Measurements from ENCODE around the gene SDF4. TPM values are rescaled to one million over a fixed set of nuclear protein-coding genes. Genes with fewer than 3 reads are reported as not detected.
A peak's percentile ranks its signal among the peaks of the same experiment; 100 is the strongest.

Gene SDF4, protein sequence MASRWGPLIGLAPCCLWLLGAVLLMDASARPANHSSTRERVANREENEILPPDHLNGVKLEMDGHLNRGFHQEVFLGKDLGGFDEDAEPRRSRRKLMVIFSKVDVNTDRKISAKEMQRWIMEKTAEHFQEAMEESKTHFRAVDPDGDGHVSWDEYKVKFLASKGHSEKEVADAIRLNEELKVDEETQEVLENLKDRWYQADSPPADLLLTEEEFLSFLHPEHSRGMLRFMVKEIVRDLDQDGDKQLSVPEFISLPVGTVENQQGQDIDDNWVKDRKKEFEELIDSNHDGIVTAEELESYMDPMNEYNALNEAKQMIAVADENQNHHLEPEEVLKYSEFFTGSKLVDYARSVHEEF
- 100 to 1,000 TPM; 235 to 273 TPM for total RNA-seq
- long read RNA-seq, transcript SDF4-201 (7 exons, 2,079 nt) = minor isoform, 6 of 691 reads
- long read RNA-seq, transcript SDF4-206 (2 exons, 2,591 nt) = minor isoform, 6 of 691 reads
- long read RNA-seq, transcript SDF4-207 (3 exons, 3,516 nt) = minor isoform, 6 of 691 reads
- long read RNA-seq, transcript SDF4-202 (7 exons, 1,956 nt) = major isoform, 383 of 691 reads
- long read RNA-seq, partial matches to known transcripts = 241 of 691 reads
- long read RNA-seq, other reads (novel, unspliced or antisense) = 49 of 691 reads

DNA sequence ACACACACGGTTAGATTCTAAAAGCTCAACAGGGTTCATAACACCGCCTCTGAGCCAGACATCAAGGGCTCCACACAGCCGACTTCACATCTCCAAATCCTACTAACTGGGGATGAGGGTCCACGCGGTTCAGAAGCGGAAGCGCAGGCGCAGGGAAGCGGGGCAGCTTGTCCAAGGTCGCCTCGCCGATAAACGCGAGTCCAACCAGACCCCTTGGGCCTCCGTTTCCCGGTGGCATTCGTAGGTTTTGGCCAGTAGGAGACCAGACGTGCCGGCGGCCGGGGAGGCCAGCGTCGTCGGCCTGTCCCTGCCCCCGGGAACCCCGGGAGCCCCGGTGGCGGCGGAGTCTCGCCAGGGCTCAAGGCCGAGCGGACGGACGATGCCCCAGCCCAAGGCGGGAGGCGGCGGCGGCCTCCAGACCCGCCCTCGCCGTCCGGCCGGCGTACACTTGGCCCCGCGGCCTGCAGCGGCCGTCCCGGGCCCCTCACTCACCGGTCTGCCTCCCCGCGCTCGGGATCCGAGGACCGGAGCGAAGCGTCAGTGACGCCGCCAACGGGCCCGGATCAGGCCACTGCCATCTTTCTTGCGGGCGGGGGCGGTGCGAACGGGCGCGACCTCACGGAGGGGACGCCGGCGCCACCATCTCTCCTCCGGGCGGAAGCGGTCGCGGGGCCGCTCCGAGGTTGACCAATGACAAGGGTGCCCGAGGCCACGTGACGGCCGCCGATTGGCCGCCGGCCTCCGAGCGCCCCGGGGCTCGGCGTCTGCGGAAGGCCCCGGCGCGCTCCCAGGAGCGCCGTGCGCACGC lies at the start of gene SDF4:
TSS of gene SDF4 (minus strand) at position 602 of the 808 bp plus-strand sequence. CDS start 3,229 bp downstream, outside the sequence.
- DNase-seq (peak; percentile 97), ATAC-seq (peak; percentile 87)
- intact Hi-C loops (cut with DNase I, micrococcal nuclease) = no loop called here

- intact Hi-C loops (cut with DNase I, micrococcal nuclease) = no loop called here
Measured at GRCh38 chr1:1280782-1281481, 49.1 kb upstream of the SDF4 start.

DNA sequence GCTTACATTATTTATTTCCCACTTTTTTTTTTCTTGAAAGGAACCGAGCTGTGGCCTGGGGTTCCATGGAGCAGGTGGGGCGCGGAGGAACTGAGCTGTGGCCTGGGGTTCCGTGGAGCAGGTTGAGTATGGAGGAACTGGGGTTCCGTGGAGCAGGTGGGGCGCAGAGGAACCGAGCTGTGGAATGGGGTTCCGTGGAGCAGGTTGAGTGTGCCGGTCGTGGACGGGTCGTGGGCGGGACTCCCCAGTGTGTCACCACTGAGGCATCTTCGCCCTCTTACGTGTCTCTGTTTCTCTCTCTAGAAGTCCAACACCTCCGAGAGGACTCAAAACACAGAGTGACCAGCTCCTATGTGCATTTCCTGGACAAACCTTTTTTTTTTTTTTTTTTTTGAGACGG lies 47.2 kb upstream of the SDF4 start:
- intact Hi-C loops (cut with DNase I, micrococcal nuclease) = no loop called here
- DNase-seq (no peak), ATAC-seq (no peak)

More at GRCh38 chr1:1280782-1281481, 49.1 kb upstream of the SDF4 start:
- ATAC-seq (no peak), DNase-seq (no peak)

DNA sequence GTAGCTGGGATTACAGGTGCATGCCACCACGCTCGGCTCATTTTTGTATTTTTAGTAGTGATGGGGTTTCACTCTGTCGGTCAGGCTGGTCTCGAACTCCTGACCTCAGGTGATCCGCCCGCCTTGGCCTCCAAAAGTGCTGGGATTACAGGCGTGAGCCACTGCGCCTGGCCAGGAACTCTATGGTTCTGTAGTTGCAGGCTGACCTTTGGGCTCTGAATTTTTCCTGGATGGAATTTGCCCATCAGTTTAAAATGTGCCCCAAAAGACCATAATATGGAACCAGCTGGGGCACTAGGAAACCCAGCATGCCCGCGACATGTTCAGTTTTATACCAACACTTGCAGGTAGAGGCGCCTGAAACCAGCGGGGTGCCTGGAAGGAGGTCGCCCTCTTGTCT lies 46.8 kb upstream of the SDF4 start:
- intact Hi-C loops (cut with DNase I, micrococcal nuclease) = no loop called here
- DNase-seq (no peak), ATAC-seq (no peak)

GRCh38 chr1:1275836-1276235 lies 44.0 kb upstream of the SDF4 start:
- ATAC-seq = no peak
- intact Hi-C loops (cut with DNase I, micrococcal nuclease) = no loop called here
- DNase-seq = no peak

DNA sequence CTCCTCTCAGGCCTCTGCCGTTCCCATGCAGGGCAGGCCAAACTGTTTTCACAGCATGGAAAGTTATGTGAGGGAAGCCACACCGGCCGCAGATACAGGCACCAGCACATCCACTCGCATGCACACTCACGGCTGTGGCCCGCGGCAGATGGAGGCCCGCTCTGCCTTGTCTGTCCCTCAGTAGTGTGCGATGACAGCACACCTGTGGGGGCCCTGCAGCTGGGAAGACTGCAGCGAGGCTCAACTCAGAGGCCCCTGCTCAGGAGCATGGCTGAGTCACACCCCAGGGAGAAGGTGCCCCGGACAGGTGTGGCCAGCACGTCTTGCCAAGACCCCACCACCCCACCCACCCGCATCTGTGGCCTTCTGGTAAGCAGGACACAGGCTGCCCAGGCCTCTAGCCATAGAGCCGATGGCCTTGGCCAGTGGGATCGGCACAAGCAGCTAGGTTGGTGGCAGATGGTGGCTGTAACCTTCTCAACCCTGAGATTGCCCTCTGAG lies 43.2 kb upstream of the SDF4 start:
- intact Hi-C loops (cut with DNase I, micrococcal nuclease) = no loop called here
- ATAC-seq (no peak), DNase-seq (no peak)

GRCh38 chr1:1274299-1274930 lies 42.6 kb upstream of the SDF4 start:
- intact Hi-C loops (cut with DNase I, micrococcal nuclease) = no loop called here
- DNase-seq (no peak), ATAC-seq (no peak)

DNA sequence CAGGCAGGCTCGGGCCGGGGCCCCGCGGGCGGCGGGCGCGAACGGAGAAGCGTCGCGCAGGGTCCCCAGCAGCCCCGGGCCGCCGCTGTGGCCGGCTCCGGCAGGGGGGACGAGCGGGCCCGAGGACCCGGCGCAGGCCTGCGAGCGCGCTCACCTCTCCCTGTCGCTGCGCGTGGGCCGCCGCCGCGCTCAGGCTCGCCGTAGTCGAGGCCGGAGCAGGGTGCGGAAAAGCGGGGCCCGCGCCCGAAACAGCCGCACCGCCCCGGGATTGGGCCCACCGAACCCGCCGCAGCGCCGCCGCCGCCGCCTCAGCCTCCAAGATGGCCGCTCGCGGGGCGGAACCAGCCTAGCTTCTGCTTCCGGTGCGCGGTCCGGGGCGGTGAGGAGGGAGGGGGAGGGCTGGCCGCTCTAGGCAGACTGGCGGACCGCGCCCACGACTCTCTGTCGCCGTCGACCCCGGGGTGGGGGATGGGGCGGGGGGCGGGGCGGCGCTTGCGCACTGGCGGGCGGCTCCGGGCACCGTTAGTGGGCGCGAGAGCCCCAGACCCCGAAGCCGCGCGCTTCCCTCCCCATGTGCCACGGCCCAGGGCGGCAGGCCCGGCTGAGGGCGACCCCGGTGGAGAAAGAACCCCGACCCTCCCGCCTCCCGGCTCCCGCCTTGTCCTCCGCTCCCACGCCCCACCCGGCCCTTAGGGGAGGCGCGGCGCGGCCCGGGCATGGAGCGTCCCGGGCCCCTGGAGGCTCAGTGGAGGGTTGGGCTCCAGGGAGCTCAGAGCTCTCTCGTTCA lies 41.9 kb upstream of the SDF4 start, which contains the start of gene UBE2J2:
TSS of gene UBE2J2 (minus strand) at position 343 of the 787 bp plus-strand sequence. CDS start 5,862 bp downstream, outside the sequence.
- DNase-seq = peak; percentile 96 to 97
- peak; percentile 86 for ATAC-seq
- intact Hi-C loops (cut with DNase I, micrococcal nuclease) = no loop called here

DNA sequence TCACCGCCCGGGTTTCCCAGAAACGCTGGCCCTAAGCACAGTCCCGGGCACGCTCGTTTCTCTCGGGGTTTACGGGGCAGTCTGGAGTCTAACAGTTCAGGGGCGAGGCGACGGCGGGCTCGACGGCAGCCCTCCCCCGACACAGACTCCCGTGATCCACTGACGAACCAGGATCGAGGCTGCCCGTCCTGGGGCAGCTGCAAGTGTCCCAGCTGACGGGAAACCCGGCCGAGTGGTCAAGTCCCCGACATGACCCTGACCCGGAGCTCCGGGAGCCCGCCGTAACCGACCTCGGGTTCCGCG lies 41.4 kb upstream of the SDF4 start:
- ATAC-seq (peak; percentile 2), DNase-seq (no peak)
- intact Hi-C loops (cut with DNase I, micrococcal nuclease) = no loop called here

DNA sequence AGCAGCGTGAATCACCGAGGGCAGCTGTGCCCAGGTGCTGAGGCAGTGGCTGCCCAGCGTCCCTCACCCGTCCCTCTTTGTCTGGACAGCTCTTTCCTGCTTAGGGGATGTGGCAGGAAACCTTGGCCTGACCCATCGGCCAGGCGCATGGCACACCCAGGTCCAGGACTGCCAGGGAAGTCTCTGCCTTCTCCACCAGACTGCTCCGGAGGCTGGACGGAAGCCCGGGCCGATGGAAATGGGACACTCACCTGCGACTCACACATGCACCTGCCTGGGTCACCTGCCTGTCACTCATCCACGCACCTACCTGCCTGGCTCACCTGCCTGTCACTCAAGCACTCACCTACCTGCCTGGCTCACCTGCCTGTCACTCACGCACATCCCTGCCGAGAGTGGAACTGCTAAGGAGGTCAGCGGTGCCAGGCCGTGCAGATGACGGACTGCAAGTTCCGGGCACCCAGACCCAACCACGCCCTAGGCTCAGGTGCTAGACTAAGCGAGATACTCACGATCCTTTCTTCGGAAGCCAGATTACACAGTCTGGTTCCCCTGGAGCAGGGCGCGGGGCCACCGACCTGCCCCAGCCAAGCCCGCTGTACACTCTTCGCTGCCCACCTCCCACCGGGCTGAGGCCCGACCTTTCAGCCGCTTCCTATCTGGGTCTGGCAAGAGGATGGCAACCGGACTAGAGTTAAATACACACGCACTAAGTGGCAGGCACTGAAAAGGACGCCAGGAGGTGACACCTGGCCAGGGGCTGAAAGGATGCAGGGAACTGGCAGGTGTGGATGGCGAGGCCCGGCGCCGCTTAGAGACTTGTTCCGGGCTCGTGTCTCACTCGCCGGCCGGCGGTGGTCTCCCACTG lies 40.8 kb upstream of the SDF4 start:
- ATAC-seq (peak; percentile 75), DNase-seq (peak; percentile 66 to 84)
- intact Hi-C loops (cut with DNase I, micrococcal nuclease) = no loop called here

DNA sequence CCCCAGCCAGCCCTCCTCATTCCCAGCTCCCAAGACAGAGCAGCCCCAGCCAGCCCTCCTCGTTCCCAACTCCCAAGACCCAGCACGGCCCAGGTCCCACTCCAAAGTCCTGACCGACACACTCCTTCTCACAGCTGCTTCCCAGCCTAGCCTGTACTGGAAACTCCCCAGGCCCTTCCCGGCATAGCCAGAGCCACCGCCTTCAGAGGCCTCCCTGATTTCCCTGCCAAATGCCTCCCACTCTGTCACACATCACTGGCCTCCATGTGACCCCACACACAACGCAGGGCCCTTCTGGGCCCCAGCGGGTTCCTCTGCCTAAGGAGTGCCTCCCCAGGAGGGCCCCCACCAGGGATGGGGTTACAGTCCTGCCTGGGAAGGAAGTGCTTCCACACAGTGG lies 39.0 kb upstream of the SDF4 start:
- intact Hi-C loops (cut with DNase I, micrococcal nuclease) = no loop called here

DNA sequence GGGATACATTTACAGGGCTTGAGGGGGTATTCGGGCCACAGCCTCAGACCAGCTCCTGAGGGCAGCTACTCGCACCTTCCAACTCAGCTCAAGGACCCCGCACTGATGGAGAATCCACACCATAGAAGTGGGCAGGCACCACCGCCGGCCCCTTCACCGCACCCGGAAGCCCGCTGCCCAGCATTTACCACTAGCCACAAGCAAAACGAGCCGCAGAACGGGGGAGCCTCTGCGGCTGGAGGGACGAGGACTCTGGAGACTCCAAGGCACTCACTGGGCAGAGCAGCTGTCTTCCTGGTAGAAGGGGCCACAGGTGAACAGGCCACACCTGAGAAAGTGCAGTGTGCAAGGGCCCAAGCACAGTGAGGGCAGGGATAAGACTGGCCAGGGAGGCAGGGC lies 36.5 kb upstream of the SDF4 start:
- intact Hi-C loops (cut with DNase I, micrococcal nuclease) = no loop called here
- DNase-seq = no peak
- ATAC-seq = no peak

More for the DNA sequence above, 39.0 kb upstream of the SDF4 start:
- ATAC-seq (no peak), DNase-seq (no peak)

DNA sequence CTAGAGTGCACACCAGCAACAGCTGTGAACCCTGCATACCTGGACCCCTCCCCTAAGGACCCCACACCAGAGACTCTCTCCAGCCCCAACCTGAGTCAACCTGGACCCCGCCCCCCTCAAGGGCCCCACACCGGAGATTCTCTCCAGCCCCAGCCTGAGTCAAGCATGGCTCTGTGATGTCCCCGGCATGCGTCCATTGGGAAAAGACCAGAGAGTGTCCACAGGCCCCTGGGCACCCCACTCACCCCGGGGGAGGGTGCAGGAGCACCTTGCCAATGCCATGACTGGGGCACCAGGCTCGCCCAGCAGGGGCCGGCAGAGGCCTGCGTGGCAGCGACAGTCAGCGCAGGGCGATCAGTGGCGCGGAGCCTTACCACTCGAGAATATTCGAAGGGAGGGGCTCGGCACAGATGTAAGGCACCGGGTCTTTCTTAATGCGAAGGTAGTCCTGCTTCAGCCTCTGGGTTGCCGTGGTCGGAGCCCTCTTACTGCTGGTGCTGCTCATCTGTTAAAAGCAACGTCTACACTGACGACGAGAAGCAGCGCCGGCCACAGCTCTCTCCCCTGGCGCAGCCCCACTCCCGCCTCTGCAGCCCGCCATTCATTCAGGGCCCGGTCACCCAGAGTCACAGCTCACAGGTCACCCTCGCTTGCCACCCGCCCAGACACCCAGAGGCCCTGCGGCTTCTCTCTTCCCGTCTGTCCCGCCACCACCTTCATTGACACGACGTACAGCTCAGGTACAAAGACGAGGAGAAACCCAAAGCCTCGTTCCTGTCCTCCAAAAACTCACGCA lies 35.9 kb upstream of the SDF4 start:
- intact Hi-C loops (cut with DNase I, micrococcal nuclease) = no loop called here

DNA sequence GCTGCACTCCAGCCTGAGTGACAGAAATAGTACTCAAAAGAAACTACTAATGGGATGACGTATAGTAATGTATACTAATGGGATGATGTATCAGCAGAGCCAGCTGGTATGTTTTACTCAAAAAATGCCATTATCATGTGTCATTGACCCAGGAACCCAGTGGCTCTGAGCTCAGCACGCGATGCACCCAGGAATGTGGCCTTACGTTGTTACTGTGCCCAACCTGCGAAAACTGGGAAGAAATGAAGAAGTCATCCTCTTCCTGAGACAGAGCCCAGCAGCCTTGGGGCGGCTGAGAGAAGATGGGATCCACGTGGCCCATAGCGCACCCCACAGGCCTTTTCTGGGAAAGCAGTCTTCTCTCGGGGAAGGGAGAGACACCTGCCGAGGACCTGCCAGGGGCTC lies 33.1 kb upstream of the SDF4 start:
- intact Hi-C loops (cut with DNase I, micrococcal nuclease) = no loop called here

More for the DNA sequence above, 35.9 kb upstream of the SDF4 start:
- no peak for DNase-seq
- no peak for ATAC-seq

DNA sequence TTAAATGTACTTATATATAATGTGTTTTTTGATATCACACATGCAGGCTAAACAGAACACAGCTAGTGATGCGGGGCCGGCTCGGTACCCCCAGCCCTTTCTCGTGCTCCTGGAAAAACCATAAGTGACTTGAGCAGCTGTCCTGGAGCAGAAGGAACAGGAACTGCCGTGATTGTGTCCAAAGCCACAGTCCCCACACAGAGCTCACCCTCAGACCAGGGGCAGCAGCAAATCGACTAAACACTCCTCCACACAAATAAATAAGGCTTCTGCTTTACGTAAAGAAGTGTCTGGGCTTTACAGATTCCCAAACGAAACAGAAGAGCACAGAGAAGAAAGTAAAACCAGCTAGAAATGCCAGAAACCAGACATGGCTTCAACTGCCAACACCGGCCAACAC lies 32.2 kb upstream of the SDF4 start:
- intact Hi-C loops (cut with DNase I, micrococcal nuclease) = no loop called here
- no peak for DNase-seq
- no peak for ATAC-seq

More for the DNA sequence above, 33.1 kb upstream of the SDF4 start:
- ATAC-seq = peak; percentile 27
- DNase-seq = no peak

DNA sequence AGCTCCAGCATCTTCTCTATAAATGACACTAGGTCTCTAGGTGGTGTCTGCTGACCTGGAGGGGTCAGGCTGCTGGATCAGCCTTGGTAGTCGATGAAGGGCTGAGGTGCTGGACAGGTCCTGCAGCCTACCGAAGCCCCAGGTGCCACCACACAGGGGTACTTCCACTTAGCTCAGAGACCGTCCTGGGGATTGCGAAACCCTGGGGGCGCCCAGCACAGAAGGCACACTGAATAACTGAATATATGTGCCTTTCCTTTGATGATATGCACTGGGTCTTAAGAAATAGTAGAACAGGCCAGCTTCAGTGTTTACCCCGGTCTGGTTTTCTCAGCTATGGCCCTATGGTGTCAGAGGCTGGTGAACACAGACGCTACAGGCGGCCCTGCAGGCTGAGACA lies 31.0 kb upstream of the SDF4 start:
- no peak for ATAC-seq
- intact Hi-C loops (cut with DNase I, micrococcal nuclease) = no loop called here
- DNase-seq = no peak
